Measurements from ENCODE around the gene LAMC2.
A peak's percentile ranks its signal among the peaks of the same experiment; 100 is the strongest.

The LAMC2 gene

GRCh38 chr1:183227422-183228346, 41.6 kb downstream of the LAMC2 start:
- CTCF ChIA-PET = interaction anchor here (0.6 to 2.7 kb wide), 7 partner anchors 12 to 385 kb away, joined by 3 to 14 read pairs (median 4); no protein-coding TSS in a partner anchor
- peak; percentile 22 to 47 (median 39) for DNase-seq
- Histone ChIP-seq H3K36me3 (ENCODE audit: control insufficient read depth in 4 of 4, insufficient read depth in 4 of 4, low read length in 3 of 4) (no peaks in the 10 kb centered on the region), H3K27me3 (replicated peaks in 2 of 5; ENCODE audit: control insufficient read depth in 4 of 5, insufficient read depth in 5 of 5, low read length in 4 of 5) (peaks cover 0 to 1% (median 0%) of the 10 kb centered on the region in 5 experiments), H3K27ac (ENCODE audit: insufficient read depth in 1 of 2, low read depth in 1 of 2, low read length in 2 of 2, poor library complexity in 1 of 2, severe bottlenecking in 2 of 2) (no peak overlapping the region), H3K4me3 (ENCODE audit: control insufficient read depth in 1 of 7, extremely low read depth in 1 of 7, insufficient read depth in 4 of 7, low read depth in 2 of 7, low read length in 6 of 7) (no peak overlapping the region), H3K4me1 (ENCODE audit: control extremely low read depth in 1 of 4, control insufficient read depth in 4 of 4, insufficient read depth in 4 of 4, low read length in 3 of 4) (no peaks in the 10 kb centered on the region), H3K9me3 (ENCODE audit: control extremely low read depth in 1 of 5, control insufficient read depth in 4 of 5, insufficient read depth in 2 of 5, low read depth in 1 of 5, low read length in 4 of 5) (no peaks in the 10 kb centered on the region)
- POLR2A ChIA-PET = no interaction called here
- 83% methylated on average over 11 of the region's 16 CpGs for WGBS (ENCODE audit: insufficient coverage)

GRCh38 chr1:183228347-183229220, 42.5 kb downstream of the LAMC2 start:
- WGBS (ENCODE audit: insufficient coverage) = 99% methylated on average over 11 of the region's 13 CpGs
- ChIA-PET CTCF (interaction anchor here (1.0 to 2.7 kb wide), 5 partner anchors 12 to 286 kb away, joined by 3 to 14 read pairs (median 5); no protein-coding TSS in a partner anchor), POLR2A (no interaction called here)
- DNase-seq = no peak
- H3K4me3 ChIP-seq (ENCODE audit: control insufficient read depth in 1 of 7, extremely low read depth in 1 of 7, insufficient read depth in 4 of 7, low read depth in 2 of 7, low read length in 6 of 7) = no peak overlapping the region
- H3K27me3 ChIP-seq (replicated peaks in 2 of 5; ENCODE audit: control insufficient read depth in 4 of 5, insufficient read depth in 5 of 5, low read length in 4 of 5) = no peaks in the 10 kb centered on the region
- no peaks in the 10 kb centered on the region for H3K4me1 ChIP-seq (ENCODE audit: control extremely low read depth in 1 of 4, control insufficient read depth in 4 of 4, insufficient read depth in 4 of 4, low read length in 3 of 4)
- no peaks in the 10 kb centered on the region for H3K36me3 ChIP-seq (ENCODE audit: control insufficient read depth in 4 of 4, insufficient read depth in 4 of 4, low read length in 3 of 4)
- no peaks in the 10 kb centered on the region for H3K9me3 ChIP-seq (ENCODE audit: control extremely low read depth in 1 of 5, control insufficient read depth in 4 of 5, insufficient read depth in 2 of 5, low read depth in 1 of 5, low read length in 4 of 5)
- no peak overlapping the region for H3K27ac ChIP-seq (ENCODE audit: insufficient read depth in 1 of 2, low read depth in 1 of 2, low read length in 2 of 2, poor library complexity in 1 of 2, severe bottlenecking in 2 of 2)

- no peak for DNase-seq
- Histone ChIP-seq H3K36me3 (ENCODE audit: control insufficient read depth in 4 of 4, insufficient read depth in 4 of 4, low read length in 3 of 4) (no peaks in the 10 kb centered on the region), H3K27ac (ENCODE audit: insufficient read depth in 1 of 2, low read depth in 1 of 2, low read length in 2 of 2, poor library complexity in 1 of 2, severe bottlenecking in 2 of 2) (no peak overlapping the region), H3K9me3 (ENCODE audit: control extremely low read depth in 1 of 5, control insufficient read depth in 4 of 5, insufficient read depth in 2 of 5, low read depth in 1 of 5, low read length in 4 of 5) (no peaks in the 10 kb centered on the region), H3K27me3 (replicated peaks in 2 of 5; ENCODE audit: control insufficient read depth in 4 of 5, insufficient read depth in 5 of 5, low read length in 4 of 5) (no peaks in the 10 kb centered on the region), H3K4me1 (ENCODE audit: control extremely low read depth in 1 of 4, control insufficient read depth in 4 of 4, insufficient read depth in 4 of 4, low read length in 3 of 4) (no peaks in the 10 kb centered on the region), H3K4me3 (ENCODE audit: control insufficient read depth in 1 of 7, extremely low read depth in 1 of 7, insufficient read depth in 4 of 7, low read depth in 2 of 7, low read length in 6 of 7) (no peak overlapping the region)
- WGBS (ENCODE audit: insufficient coverage) = 100% methylated on average over 1 of the region's 2 CpGs
- ChIA-PET POLR2A (no interaction called here), CTCF (interaction anchor here (2.7 kb wide), 1 partner anchor 267 kb away, joined by 9 read pairs; no protein-coding TSS in a partner anchor)
These were observed 44.3 kb downstream of the LAMC2 start for GRCh38 chr1:183230413-183230812.

- no peaks in the 10 kb centered on the region for H3K36me3 ChIP-seq (ENCODE audit: control insufficient read depth in 4 of 4, insufficient read depth in 4 of 4, low read length in 3 of 4)
- H3K9me3 ChIP-seq (ENCODE audit: control extremely low read depth in 1 of 5, control insufficient read depth in 4 of 5, insufficient read depth in 2 of 5, low read depth in 1 of 5, low read length in 4 of 5) = no peaks in the 10 kb centered on the region
- no peak overlapping the region for H3K4me3 ChIP-seq (ENCODE audit: control insufficient read depth in 1 of 7, extremely low read depth in 1 of 7, insufficient read depth in 4 of 7, low read depth in 2 of 7, low read length in 6 of 7)
- ChIA-PET CTCF (interaction anchor here (2.7 kb wide), 1 partner anchor 269 kb away, joined by 9 read pairs; no protein-coding TSS in a partner anchor), POLR2A (no interaction called here)
- H3K27ac ChIP-seq (ENCODE audit: insufficient read depth in 1 of 2, low read depth in 1 of 2, low read length in 2 of 2, poor library complexity in 1 of 2, severe bottlenecking in 2 of 2) = no peak overlapping the region
- no peaks in the 10 kb centered on the region for H3K4me1 ChIP-seq (ENCODE audit: control extremely low read depth in 1 of 4, control insufficient read depth in 4 of 4, insufficient read depth in 4 of 4, low read length in 3 of 4)
- DNase-seq = no peak
- WGBS (ENCODE audit: insufficient coverage) = no CpG with 5 or more reads among the region's 1 CpG
- no peaks in the 10 kb centered on the region for H3K27me3 ChIP-seq (replicated peaks in 2 of 5; ENCODE audit: control insufficient read depth in 4 of 5, insufficient read depth in 5 of 5, low read length in 4 of 5)
These were observed 45.5 kb downstream of the LAMC2 start for GRCh38 chr1:183231545-183231944.

GRCh38 chr1:183233113-183233512, 47.0 kb downstream of the LAMC2 start:
- POLR2A ChIA-PET = no interaction called here
- no peak overlapping the region for H3K27ac ChIP-seq (ENCODE audit: insufficient read depth in 1 of 2, low read depth in 1 of 2, low read length in 2 of 2, poor library complexity in 1 of 2, severe bottlenecking in 2 of 2)
- H3K36me3 ChIP-seq (ENCODE audit: control insufficient read depth in 4 of 4, insufficient read depth in 4 of 4, low read length in 3 of 4) = no peaks in the 10 kb centered on the region
- no peaks in the 10 kb centered on the region for H3K4me1 ChIP-seq (ENCODE audit: control extremely low read depth in 1 of 4, control insufficient read depth in 4 of 4, insufficient read depth in 4 of 4, low read length in 3 of 4)
- no peaks in the 10 kb centered on the region for H3K9me3 ChIP-seq (ENCODE audit: control extremely low read depth in 1 of 5, control insufficient read depth in 4 of 5, insufficient read depth in 2 of 5, low read depth in 1 of 5, low read length in 4 of 5)
- no peak overlapping the region for H3K4me3 ChIP-seq (ENCODE audit: control insufficient read depth in 1 of 7, extremely low read depth in 1 of 7, insufficient read depth in 4 of 7, low read depth in 2 of 7, low read length in 6 of 7)
- CTCF ChIA-PET = interaction anchor here (2.7 kb wide), 1 partner anchor 270 kb away, joined by 9 read pairs; no protein-coding TSS in a partner anchor
- H3K27me3 ChIP-seq (replicated peaks in 2 of 5; ENCODE audit: control insufficient read depth in 4 of 5, insufficient read depth in 5 of 5, low read length in 4 of 5) = no peaks in the 10 kb centered on the region
- no peak for DNase-seq

GRCh38 chr1:183234660-183235476, 48.8 kb downstream of the LAMC2 start:
- H3K4me1 ChIP-seq (ENCODE audit: control extremely low read depth in 1 of 4, control insufficient read depth in 4 of 4, insufficient read depth in 4 of 4, low read length in 3 of 4) = no peaks in the 10 kb centered on the region
- no peaks in the 10 kb centered on the region for H3K36me3 ChIP-seq (ENCODE audit: control insufficient read depth in 4 of 4, insufficient read depth in 4 of 4, low read length in 3 of 4)
- POLR2A ChIA-PET = no interaction called here
- H3K27me3 ChIP-seq (replicated peaks in 2 of 5; ENCODE audit: control insufficient read depth in 4 of 5, insufficient read depth in 5 of 5, low read length in 4 of 5) = no peaks in the 10 kb centered on the region
- CTCF ChIA-PET = interaction anchor here (0.6 to 1.6 kb wide), 8 partner anchors 9 to 272 kb away, joined by 3 to 8 read pairs (median 4); no protein-coding TSS in a partner anchor
- 55% methylated on average over 14 of the region's 15 CpGs for WGBS (ENCODE audit: insufficient coverage)
- no peaks in the 10 kb centered on the region for H3K9me3 ChIP-seq (ENCODE audit: control extremely low read depth in 1 of 5, control insufficient read depth in 4 of 5, insufficient read depth in 2 of 5, low read depth in 1 of 5, low read length in 4 of 5)
- H3K27ac ChIP-seq (ENCODE audit: insufficient read depth in 1 of 2, low read depth in 1 of 2, low read length in 2 of 2, poor library complexity in 1 of 2, severe bottlenecking in 2 of 2) = no peak overlapping the region
- peak in 2 of 3 donors; percentile 14 to 20 for DNase-seq
- peak overlapping the region in 1 of 7 experiments; percentile 30 for H3K4me3 ChIP-seq (ENCODE audit: control insufficient read depth in 1 of 7, extremely low read depth in 1 of 7, insufficient read depth in 4 of 7, low read depth in 2 of 7, low read length in 6 of 7)

Data from common myeloid progenitor, CD34-positive (primary cell).